Progenitor cell of endocrine pancreas (in vitro differentiated cells): ENCODE measurements around the gene CEND1. TPM values are rescaled to one million over a fixed set of nuclear protein-coding genes. Genes with fewer than 3 reads are reported as not detected.

Source experiments
- DNase-seq: peaks from one replicate; pipeline ENCODE4 v3.0.0; 2021; ENCODE audit warnings: low spot score; ENCODE audit not compliant: unreplicated experiment
- H3K27ac Mint-ChIP-seq: 2 replicates; pipeline ENCODE4 v1.8.0; 2021; ENCODE audit warnings: mild to moderate bottlenecking, moderate library complexity, mixed read lengths
- H3K27me3 Mint-ChIP-seq: 2 replicates; pipeline ENCODE4 v1.8.0; 2021; ENCODE audit warnings: mixed read lengths
- H3K36me3 Mint-ChIP-seq: 2 replicates; pipeline ENCODE4 v1.8.0; 2022; ENCODE audit warnings: mixed read lengths; ENCODE audit not compliant: insufficient read depth
- H3K4me1 Mint-ChIP-seq: 2 replicates; pipeline ENCODE4 v1.8.0; 2021; ENCODE audit warnings: low read depth, mixed read lengths
- H3K4me3 Mint-ChIP-seq: 2 replicates; pipeline ENCODE4 v1.8.0; 2021; ENCODE audit warnings: low read depth, mild to moderate bottlenecking, moderate library complexity, mixed read lengths
- H3K9me3 Mint-ChIP-seq: 2 replicates; pipeline ENCODE4 v1.8.0; 2021; ENCODE audit warnings: low read depth, mixed read lengths
- total RNA-seq: library from RNA; stranded (reverse); gene quantifications from 2 replicates; pipeline ENCODE4 v1.2.1, GENCODE V29; 2021
- TF ChIP-seq, protein P1 (sequence below): fragments of 200-600 bp; sonication (generic); IDR thresholded peaks from one replicate; pipeline ENCODE4 v1.5.0; 2021; ENCODE audit warnings: antibody characterized with exemption, mild to moderate bottlenecking; ENCODE audit not compliant: unreplicated experiment

The CEND1 gene
- total RNA-seq, 1 donor from 2014 or later, result not detected

DNA sequence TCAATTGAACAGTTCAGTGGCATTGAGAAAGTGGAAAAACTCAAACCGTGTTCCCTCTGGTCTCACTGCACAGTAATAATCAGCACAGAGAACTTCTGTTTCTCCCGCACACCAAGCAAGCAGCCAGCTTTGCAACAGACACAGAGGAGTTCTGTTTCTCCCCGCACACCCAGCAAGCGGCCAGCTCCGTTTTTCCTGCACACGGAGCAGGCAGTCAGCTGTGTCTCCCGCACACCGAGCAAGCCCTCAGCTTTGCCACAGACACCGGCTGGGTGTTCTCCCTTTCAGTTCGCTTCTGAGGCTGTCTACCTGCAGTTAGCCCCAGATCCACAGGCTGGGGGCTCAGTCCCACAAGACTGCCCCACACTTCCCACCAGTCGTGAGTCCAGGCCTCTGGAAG lies 52.5 kb downstream of the CEND1 start:
- DNase-seq, result no peak
- Mint-ChIP-seq H3K9me3 (no peaks in the 10 kb centered on the region), H3K4me3 (no peak overlapping the region), H3K27ac (peak overlapping the region; percentile 31), H3K4me1 (peaks cover 4% of the 10 kb centered on the region), H3K27me3 (peaks cover 4% of the 10 kb centered on the region), H3K36me3 (peaks cover 5% of the 10 kb centered on the region)
- TF ChIP-seq, protein P1, sequence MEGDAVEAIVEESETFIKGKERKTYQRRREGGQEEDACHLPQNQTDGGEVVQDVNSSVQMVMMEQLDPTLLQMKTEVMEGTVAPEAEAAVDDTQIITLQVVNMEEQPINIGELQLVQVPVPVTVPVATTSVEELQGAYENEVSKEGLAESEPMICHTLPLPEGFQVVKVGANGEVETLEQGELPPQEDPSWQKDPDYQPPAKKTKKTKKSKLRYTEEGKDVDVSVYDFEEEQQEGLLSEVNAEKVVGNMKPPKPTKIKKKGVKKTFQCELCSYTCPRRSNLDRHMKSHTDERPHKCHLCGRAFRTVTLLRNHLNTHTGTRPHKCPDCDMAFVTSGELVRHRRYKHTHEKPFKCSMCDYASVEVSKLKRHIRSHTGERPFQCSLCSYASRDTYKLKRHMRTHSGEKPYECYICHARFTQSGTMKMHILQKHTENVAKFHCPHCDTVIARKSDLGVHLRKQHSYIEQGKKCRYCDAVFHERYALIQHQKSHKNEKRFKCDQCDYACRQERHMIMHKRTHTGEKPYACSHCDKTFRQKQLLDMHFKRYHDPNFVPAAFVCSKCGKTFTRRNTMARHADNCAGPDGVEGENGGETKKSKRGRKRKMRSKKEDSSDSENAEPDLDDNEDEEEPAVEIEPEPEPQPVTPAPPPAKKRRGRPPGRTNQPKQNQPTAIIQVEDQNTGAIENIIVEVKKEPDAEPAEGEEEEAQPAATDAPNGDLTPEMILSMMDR, result no peak

Other genes starting within 250 kb of the CEND1 start
- gene LMNTD2, start 229.4 kb downstream of the CEND1 start, total RNA-seq, result 15.6 and 19.3 TPM in 2 replicates
- 38.2 and 40.8 TPM in 2 replicates for gene RASSF7, start 229.1 kb downstream of the CEND1 start, total RNA-seq
- 44.4 and 44.9 TPM in 2 replicates for gene PHRF1, start 213.6 kb downstream of the CEND1 start, total RNA-seq
- gene IRF7, start 174.1 kb downstream of the CEND1 start, total RNA-seq, result 8.7 and 12.6 TPM in 2 replicates
- 0.24 and 0.98 TPM in 2 replicates for gene CDHR5, start 165.1 kb downstream of the CEND1 start, total RNA-seq
- 2.9 and 3.8 TPM in 2 replicates for gene SCT, start 162.9 kb downstream of the CEND1 start, total RNA-seq
- 1.1 and 2.7 TPM in 2 replicates for gene DRD4, start 152.8 kb downstream of the CEND1 start, total RNA-seq
- 49.2 and 57.0 TPM in 2 replicates for gene DEAF1, start 94.9 kb downstream of the CEND1 start, total RNA-seq
- 29.4 and 32.6 TPM in 2 replicates for gene TMEM80, start 94.3 kb downstream of the CEND1 start, total RNA-seq
- gene EPS8L2, start 83.9 kb downstream of the CEND1 start, total RNA-seq, result 100.0 and 111 TPM in 2 replicates
- gene TALDO1, start 42.6 kb downstream of the CEND1 start, total RNA-seq, result 112 and 120 TPM in 2 replicates
- 74.1 and 75.4 TPM in 2 replicates for gene GATD1, start 12.6 kb downstream of the CEND1 start, total RNA-seq
- gene SLC25A22, start 8.2 kb upstream of the CEND1 start, total RNA-seq, result 40.5 and 48.9 TPM in 2 replicates
- gene PIDD1, start 15.1 kb upstream of the CEND1 start, total RNA-seq, result 33.3 and 35.0 TPM in 2 replicates
- gene RPLP2, start 19.9 kb upstream of the CEND1 start, total RNA-seq, result 1,463 and 1,530 TPM in 2 replicates
- 47.3 and 51.1 TPM in 2 replicates for gene PNPLA2, start 28.8 kb upstream of the CEND1 start, total RNA-seq
- gene CRACR2B, start 37.8 kb upstream of the CEND1 start, total RNA-seq, result 50.9 and 52.9 TPM in 2 replicates
- 154 and 160 TPM in 2 replicates for gene CD151, start 42.9 kb upstream of the CEND1 start, total RNA-seq
- 89.6 and 97.9 TPM in 2 replicates for gene POLR2L, start 52.4 kb upstream of the CEND1 start, total RNA-seq
- gene TSPAN4, start 52.8 kb upstream of the CEND1 start, total RNA-seq, result 24.9 and 27.7 TPM in 2 replicates
- gene CHID1, start 120.7 kb upstream of the CEND1 start, total RNA-seq, result 79.1 and 87.0 TPM in 2 replicates
- gene AP2A2, start 135.8 kb upstream of the CEND1 start, total RNA-seq, result 86.6 and 88.8 TPM in 2 replicates
- gene MUC6, start 246.6 kb upstream of the CEND1 start, total RNA-seq, result 1.6 and 1.9 TPM in 2 replicates